ENCODE data around the gene MIF.

DNA sequence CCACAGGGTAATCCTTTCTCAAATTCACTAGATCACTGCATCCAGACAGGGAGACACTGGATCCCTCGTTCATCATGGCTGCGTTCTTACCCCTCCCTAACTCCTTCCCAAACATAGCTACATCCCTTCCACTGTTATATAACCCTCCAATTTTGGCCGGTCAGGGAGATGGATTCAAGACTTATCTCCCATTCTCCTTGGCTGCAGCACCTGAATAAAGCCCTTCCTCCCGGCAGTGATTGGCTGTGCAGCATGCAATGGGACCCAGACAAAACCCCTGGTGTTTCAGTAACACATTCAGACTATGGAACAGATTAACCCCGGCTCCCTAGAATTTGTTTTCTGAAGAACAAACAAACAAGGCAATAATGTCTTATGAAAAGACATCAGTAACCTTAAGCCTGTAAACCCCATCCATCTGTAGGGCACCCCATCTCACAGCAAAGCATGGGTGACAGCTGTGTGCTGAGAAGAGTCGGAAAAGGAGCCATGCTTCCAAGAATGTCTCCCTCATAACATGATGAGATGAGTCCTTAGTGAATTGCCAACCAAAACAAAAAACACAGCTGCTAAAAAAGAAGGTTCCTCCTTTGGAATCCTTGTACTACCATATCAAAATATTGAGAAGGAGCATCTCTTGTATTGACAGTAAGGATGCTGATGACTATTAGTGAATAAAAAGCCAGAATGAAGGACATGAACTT lies 5.0 kb downstream of the MIF start:
- TF ChIP-seq, protein P1, sequence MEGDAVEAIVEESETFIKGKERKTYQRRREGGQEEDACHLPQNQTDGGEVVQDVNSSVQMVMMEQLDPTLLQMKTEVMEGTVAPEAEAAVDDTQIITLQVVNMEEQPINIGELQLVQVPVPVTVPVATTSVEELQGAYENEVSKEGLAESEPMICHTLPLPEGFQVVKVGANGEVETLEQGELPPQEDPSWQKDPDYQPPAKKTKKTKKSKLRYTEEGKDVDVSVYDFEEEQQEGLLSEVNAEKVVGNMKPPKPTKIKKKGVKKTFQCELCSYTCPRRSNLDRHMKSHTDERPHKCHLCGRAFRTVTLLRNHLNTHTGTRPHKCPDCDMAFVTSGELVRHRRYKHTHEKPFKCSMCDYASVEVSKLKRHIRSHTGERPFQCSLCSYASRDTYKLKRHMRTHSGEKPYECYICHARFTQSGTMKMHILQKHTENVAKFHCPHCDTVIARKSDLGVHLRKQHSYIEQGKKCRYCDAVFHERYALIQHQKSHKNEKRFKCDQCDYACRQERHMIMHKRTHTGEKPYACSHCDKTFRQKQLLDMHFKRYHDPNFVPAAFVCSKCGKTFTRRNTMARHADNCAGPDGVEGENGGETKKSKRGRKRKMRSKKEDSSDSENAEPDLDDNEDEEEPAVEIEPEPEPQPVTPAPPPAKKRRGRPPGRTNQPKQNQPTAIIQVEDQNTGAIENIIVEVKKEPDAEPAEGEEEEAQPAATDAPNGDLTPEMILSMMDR (IDR thresholded peaks at IDR 0.05), result no peak
- no peak for TF ChIP-seq POLR2A (IDR thresholded peaks at IDR 0.05)

All from right lobe of liver (tissue), 4 donors.